HepG2 (cell line): ENCODE measurements around the gene OTUD7B. TPM values are rescaled to one million over a fixed set of nuclear protein-coding genes. Genes with fewer than 3 reads are reported as not detected.

ENCODE experiments used
- ATAD3A ChIP-seq: sonication (generic); formaldehyde crosslinking; IDR thresholded peaks from 2 replicates; pipeline ENCODE4 v1.4.0; 2020; ENCODE audit warnings: missing genetic modification reagents
- EED ChIP-seq: sonication (generic); formaldehyde crosslinking; IDR thresholded peaks from 2 replicates; pipeline ENCODE4 v1.5.0; 2020; ENCODE audit warnings: mild to moderate bottlenecking, missing genetic modification reagents
- GATA4 ChIP-seq: sonication (generic); IDR thresholded peaks from 2 replicates; pipeline ENCODE4 v1.6.1; 2016; ENCODE audit warnings: antibody characterized with exemption, low read depth, borderline replicate concordance
- GLI4 ChIP-seq: sonication (generic); formaldehyde crosslinking; IDR thresholded peaks from 2 replicates; pipeline ENCODE4 v1.5.1; 2020; ENCODE audit warnings: missing genetic modification reagents, mild to moderate bottlenecking, moderate library complexity, borderline replicate concordance
- HES4 ChIP-seq: sonication (generic); formaldehyde crosslinking; IDR thresholded peaks from 2 replicates; pipeline ENCODE4 v1.9.0; 2021; ENCODE audit warnings: mild to moderate bottlenecking, missing genetic modification reagents, borderline replicate concordance
- HOXA3 ChIP-seq: sonication (generic); formaldehyde crosslinking; IDR thresholded peaks from 2 replicates; pipeline ENCODE4 v1.5.0; 2020; ENCODE audit warnings: missing genetic modification reagents
- JDP2 ChIP-seq: sonication (generic); formaldehyde crosslinking; IDR thresholded peaks from 2 replicates; pipeline ENCODE4 v1.8.1; 2022; ENCODE audit warnings: missing genetic modification reagents, borderline replicate concordance
- KDM2A ChIP-seq: sonication (generic); formaldehyde crosslinking; IDR thresholded peaks from 2 replicates; pipeline ENCODE4 v1.4.0; 2020; ENCODE audit warnings: low read depth, missing genetic modification reagents, borderline replicate concordance
- KMT2B ChIP-seq: IDR thresholded peaks from 2 replicates; pipeline ENCODE4 v1.6.1; 2016; ENCODE audit warnings: missing genetic modification reagents, missing compliant biosample characterization
- MATR3 ChIP-seq: sonication (generic); formaldehyde crosslinking; IDR thresholded peaks from 2 replicates; pipeline ENCODE4 v1.4.0; 2020; ENCODE audit warnings: missing genetic modification reagents
- MIER2 ChIP-seq: IDR thresholded peaks from 2 replicates; pipeline ENCODE4 v1.6.1; 2016; ENCODE audit warnings: missing biosample characterization, missing genetic modification reagents
- SATB2 ChIP-seq: sonication (generic); formaldehyde crosslinking; IDR thresholded peaks from 2 replicates; pipeline ENCODE4 v1.5.0; 2020; ENCODE audit warnings: missing genetic modification reagents
- SOX13 ChIP-seq, 3 experiments: fragments of 450-650 bp in 1 of 3; sonication (generic) in 1 of 3; formaldehyde crosslinking in 1 of 3; IDR thresholded peaks in 2 of 3; conservative IDR thresholded peaks in 1 of 3; 2 replicates each; pipeline versions ENCODE4 v1.5.0 to v1.6.1; 2016 to 2020; ENCODE audit warnings: antibody characterized with exemption in 1 of 3, mild to moderate bottlenecking in 1 of 3, missing compliant biosample characterization in 1 of 3, missing genetic modification reagents in 1 of 3, moderate library complexity in 1 of 3
- ZBTB21 ChIP-seq: sonication (generic); formaldehyde crosslinking; IDR thresholded peaks from 2 replicates; pipeline ENCODE4 v1.4.0; 2020; ENCODE audit warnings: missing genetic modification reagents
- ZNF333 ChIP-seq: sonication (generic); formaldehyde crosslinking; IDR thresholded peaks from 2 replicates; pipeline ENCODE4 v1.4.0; 2020; ENCODE audit warnings: mild to moderate bottlenecking, missing genetic modification reagents, borderline replicate concordance
- ZNF562 ChIP-seq: sonication (generic); formaldehyde crosslinking; IDR thresholded peaks from 2 replicates; pipeline ENCODE4 v1.8.0; 2022; ENCODE audit warnings: missing genetic modification reagents, borderline replicate concordance
- polyA plus RNA-seq, 8 experiments: library from polyadenylated mRNA; depleted of rRNA in 3 of 8; stranded (reverse) in 7 of 8; unstranded in 1 of 8; fragments of >200 nt; fragmentation: Illumina TruSeq in 4 of 8; extraction: Trizol in 4 of 8; gene quantifications; 2 replicates each; pipeline versions ENCODE4 v1.2.1 to v1.2.3, GENCODE V29; 2011 to 2016; ENCODE audit warnings: low read depth in 4 of 8, missing spikeins in 1 of 8, mixed read lengths in 1 of 8; ENCODE audit not compliant: insufficient read depth in 1 of 8
- total RNA-seq, 5 experiments: library from RNA; depleted of rRNA; stranded (reverse); fragments of >200 nt; fragmentation: Illumina TruSeq; extraction: Trizol; gene quantifications; 2 replicates each; pipeline ENCODE4 v1.2.3, GENCODE V29; 2016; ENCODE audit warnings: low read depth in 1 of 5
- TF ChIP-seq, protein P1 (sequence below): sonication (generic); formaldehyde crosslinking; IDR thresholded peaks from 2 replicates; pipeline ENCODE4 v1.4.0; 2020; ENCODE audit warnings: low read depth, mild to moderate bottlenecking, missing genetic modification reagents
- TF ChIP-seq, protein P2 (sequence below): sonication (generic); formaldehyde crosslinking; IDR thresholded peaks from 2 replicates; pipeline ENCODE4 v1.5.0; 2020; ENCODE audit warnings: missing genetic modification reagents
- TF ChIP-seq, protein P3 (sequence below), 2 experiments: sonication (generic) in 1 of 2; formaldehyde crosslinking in 1 of 2; IDR thresholded peaks; 2 replicates each; pipeline versions ENCODE4 v1.5.1 to v1.6.1; 2011 to 2020; ENCODE audit warnings: borderline replicate concordance in 1 of 2, low read depth in 1 of 2, low read length in 1 of 2, mild to moderate bottlenecking in 1 of 2, missing genetic modification reagents in 1 of 2, moderate library complexity in 1 of 2
- TF ChIP-seq, protein P4 (sequence below), 2 experiments: sonication (generic) in 1 of 2; formaldehyde crosslinking in 1 of 2; IDR thresholded peaks; 2 replicates each; pipeline versions ENCODE4 v1.4.0 to v1.6.1; 2016 to 2020; ENCODE audit warnings: borderline replicate concordance in 1 of 2, low read depth in 1 of 2, mild to moderate bottlenecking in 1 of 2, missing genetic modification reagents in 1 of 2

Gene OTUD7B
- total and polyA plus RNA-seq, 2 of the 13 experiments (the other 11 are each of a cell fraction or from before 2014, with no cell fraction given): 5.1 to 11.2 TPM

DNA sequence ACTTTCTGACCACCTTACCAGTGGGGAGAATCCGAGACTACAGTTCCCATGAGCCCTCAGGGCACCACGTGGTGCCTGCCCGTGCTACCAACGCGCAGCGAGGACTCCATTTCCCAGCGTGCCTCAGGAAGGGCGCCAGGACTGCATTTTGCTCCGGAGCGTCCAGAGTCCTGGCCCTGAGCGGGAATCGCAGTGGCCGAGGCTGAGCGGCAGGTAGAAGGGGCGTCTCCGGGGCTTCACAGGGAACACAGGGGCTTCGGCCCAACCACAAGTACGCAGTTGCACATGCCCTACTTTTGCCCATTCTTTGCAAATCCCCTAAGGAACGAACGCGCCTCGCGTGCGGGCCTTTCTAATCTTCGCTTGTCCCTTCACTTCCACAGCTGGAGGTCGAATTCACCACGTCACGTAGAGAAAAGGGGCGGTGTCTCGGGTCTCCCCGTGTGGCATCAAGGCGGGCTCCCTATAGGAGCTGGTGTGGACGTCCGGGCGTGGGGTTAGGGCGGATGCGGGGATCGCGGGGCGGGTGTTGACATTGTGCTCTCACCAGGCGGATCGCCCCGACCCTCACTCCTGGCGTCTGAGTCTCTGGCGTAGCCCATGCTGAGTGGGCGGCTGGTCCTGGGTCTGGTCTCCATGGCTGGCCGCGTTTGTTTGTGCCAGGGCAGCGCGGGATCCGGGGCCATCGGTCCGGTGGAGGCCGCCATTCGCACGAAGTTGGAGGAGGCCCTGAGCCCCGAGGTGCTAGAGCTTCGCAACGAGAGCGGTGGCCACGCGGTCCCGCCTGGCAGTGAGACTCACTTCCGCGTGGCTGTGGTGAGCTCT is 110.9 kb downstream of the OTUD7B start, which contains the start of gene BOLA1 (continued):
- TF ChIP-seq, protein P1, sequence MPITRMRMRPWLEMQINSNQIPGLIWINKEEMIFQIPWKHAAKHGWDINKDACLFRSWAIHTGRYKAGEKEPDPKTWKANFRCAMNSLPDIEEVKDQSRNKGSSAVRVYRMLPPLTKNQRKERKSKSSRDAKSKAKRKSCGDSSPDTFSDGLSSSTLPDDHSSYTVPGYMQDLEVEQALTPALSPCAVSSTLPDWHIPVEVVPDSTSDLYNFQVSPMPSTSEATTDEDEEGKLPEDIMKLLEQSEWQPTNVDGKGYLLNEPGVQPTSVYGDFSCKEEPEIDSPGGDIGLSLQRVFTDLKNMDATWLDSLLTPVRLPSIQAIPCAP (CRISPR knock-in tag): no peak
- TF ChIP-seq, protein P2, sequence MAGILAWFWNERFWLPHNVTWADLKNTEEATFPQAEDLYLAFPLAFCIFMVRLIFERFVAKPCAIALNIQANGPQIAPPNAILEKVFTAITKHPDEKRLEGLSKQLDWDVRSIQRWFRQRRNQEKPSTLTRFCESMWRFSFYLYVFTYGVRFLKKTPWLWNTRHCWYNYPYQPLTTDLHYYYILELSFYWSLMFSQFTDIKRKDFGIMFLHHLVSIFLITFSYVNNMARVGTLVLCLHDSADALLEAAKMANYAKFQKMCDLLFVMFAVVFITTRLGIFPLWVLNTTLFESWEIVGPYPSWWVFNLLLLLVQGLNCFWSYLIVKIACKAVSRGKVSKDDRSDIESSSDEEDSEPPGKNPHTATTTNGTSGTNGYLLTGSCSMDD (CRISPR knock-in tag): no peak
- TF ChIP-seq ZNF562 (CRISPR knock-in tag) (no peak), HOXA3 (CRISPR knock-in tag) (peak; percentile 90), KMT2B (peak; percentile 29; the same call in 1 of the 2 replicates), KDM2A (CRISPR knock-in tag) (peak; percentile 75; the same call in 1 of the 2 replicates), SATB2 (CRISPR knock-in tag) (no peak), MATR3 (CRISPR knock-in tag) (no peak), ZBTB21 (CRISPR knock-in tag) (no peak), GATA4 (no peak), ZNF333 (CRISPR knock-in tag) (no peak), ATAD3A (CRISPR knock-in tag) (no peak), EED (no peak), HES4 (CRISPR knock-in tag) (no peak), MIER2 (no peak), GLI4 (no peak), SOX13 (IDR thresholded peaks at IDR 0.05) (no peak), SOX13 (CRISPR knock-in tag; conservative IDR thresholded peaks at IDR 0.05 in 1 of 2, IDR thresholded peaks at IDR 0.05 in 1 of 2) (no peak; a peak in 1 of 4 replicates), JDP2 (CRISPR knock-in tag) (no peak)
- TF ChIP-seq, protein P3, sequence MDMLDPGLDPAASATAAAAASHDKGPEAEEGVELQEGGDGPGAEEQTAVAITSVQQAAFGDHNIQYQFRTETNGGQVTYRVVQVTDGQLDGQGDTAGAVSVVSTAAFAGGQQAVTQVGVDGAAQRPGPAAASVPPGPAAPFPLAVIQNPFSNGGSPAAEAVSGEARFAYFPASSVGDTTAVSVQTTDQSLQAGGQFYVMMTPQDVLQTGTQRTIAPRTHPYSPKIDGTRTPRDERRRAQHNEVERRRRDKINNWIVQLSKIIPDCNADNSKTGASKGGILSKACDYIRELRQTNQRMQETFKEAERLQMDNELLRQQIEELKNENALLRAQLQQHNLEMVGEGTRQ (IDR thresholded peaks at IDR 0.05; ENCODE audit: low read depth, low read length): peak; percentile 94
- TF ChIP-seq, protein P3 (CRISPR knock-in tag; IDR thresholded peaks at IDR 0.05; ENCODE audit: borderline replicate concordance): peak; percentile 98; the same call in 1 of the 2 replicates
- TF ChIP-seq, protein P4, sequence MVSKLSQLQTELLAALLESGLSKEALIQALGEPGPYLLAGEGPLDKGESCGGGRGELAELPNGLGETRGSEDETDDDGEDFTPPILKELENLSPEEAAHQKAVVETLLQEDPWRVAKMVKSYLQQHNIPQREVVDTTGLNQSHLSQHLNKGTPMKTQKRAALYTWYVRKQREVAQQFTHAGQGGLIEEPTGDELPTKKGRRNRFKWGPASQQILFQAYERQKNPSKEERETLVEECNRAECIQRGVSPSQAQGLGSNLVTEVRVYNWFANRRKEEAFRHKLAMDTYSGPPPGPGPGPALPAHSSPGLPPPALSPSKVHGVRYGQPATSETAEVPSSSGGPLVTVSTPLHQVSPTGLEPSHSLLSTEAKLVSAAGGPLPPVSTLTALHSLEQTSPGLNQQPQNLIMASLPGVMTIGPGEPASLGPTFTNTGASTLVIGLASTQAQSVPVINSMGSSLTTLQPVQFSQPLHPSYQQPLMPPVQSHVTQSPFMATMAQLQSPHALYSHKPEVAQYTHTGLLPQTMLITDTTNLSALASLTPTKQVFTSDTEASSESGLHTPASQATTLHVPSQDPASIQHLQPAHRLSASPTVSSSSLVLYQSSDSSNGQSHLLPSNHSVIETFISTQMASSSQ (IDR thresholded peaks at IDR 0.05; ENCODE audit: low read depth): no peak
- TF ChIP-seq, protein P4 (CRISPR knock-in tag; IDR thresholded peaks at IDR 0.05; ENCODE audit: borderline replicate concordance): no peak
